Measurements from ENCODE around the gene KHK.

Gene KHK

DNA sequence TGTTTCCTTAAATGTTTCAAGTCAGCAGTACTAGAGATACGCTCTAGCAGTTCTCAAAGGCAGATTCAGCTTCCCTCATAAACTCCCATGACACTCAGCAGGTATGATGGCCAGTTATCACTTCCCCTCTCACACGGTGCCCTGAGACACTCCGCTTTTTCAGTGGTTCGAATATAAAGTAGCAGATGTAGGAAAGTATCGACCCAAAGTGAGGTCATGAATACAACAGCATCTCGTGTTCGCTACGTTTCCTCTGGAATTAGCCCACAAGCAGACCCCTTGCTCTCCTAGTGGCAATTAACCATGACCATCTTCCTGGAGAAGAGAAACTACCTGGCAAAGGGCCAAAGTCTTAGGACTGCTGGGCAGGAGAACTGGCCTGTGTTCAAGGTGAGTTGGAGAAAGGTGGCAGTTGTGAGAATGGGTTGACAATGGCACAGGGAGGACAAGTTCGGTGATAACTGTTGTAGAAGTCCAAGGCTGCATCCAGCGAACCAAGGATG is 44.4 kb upstream of the KHK start:
- no peak overlapping the region for H3K27ac ChIP-seq
- TF ChIP-seq ZFX (IDR thresholded peaks at IDR 0.05) = no peak
- TF ChIP-seq, protein P1, sequence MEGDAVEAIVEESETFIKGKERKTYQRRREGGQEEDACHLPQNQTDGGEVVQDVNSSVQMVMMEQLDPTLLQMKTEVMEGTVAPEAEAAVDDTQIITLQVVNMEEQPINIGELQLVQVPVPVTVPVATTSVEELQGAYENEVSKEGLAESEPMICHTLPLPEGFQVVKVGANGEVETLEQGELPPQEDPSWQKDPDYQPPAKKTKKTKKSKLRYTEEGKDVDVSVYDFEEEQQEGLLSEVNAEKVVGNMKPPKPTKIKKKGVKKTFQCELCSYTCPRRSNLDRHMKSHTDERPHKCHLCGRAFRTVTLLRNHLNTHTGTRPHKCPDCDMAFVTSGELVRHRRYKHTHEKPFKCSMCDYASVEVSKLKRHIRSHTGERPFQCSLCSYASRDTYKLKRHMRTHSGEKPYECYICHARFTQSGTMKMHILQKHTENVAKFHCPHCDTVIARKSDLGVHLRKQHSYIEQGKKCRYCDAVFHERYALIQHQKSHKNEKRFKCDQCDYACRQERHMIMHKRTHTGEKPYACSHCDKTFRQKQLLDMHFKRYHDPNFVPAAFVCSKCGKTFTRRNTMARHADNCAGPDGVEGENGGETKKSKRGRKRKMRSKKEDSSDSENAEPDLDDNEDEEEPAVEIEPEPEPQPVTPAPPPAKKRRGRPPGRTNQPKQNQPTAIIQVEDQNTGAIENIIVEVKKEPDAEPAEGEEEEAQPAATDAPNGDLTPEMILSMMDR (conservative IDR thresholded peaks at IDR 0.05) = no peak

DNA sequence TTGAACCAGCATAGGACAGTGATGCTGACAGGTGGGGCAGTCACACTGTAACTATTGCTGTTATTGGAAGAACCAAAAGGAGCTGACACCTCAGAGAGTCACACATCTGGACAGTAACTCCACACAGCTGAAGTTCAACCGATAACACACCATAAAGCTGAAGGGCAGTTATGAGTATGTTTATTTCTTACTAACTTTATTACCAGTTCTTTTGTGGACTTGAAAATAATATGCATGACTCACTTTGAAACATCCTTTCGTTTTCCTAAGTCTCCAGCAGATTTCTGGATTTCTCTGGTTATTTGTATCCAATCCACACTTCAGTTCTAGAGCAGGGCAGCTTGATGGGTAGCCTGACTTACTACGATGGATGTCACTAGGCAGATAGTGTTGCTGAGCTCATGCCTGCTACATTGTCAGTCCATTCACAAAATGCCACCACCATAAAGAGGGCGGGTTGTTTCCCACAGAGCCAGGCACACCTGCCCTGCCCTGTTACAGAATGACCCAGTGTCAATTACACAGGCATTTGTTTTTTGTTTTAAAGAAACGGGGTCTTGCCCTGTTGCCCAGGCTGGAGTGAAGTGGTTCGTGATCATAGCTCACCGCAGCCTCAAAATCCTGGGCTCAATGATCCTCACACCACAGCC is 43.5 kb upstream of the KHK start:
- H3K27ac ChIP-seq = no peak overlapping the region
- no peak for TF ChIP-seq ZFX (IDR thresholded peaks at IDR 0.05)
- TF ChIP-seq, protein P1 (conservative IDR thresholded peaks at IDR 0.05) = no peak

DNA sequence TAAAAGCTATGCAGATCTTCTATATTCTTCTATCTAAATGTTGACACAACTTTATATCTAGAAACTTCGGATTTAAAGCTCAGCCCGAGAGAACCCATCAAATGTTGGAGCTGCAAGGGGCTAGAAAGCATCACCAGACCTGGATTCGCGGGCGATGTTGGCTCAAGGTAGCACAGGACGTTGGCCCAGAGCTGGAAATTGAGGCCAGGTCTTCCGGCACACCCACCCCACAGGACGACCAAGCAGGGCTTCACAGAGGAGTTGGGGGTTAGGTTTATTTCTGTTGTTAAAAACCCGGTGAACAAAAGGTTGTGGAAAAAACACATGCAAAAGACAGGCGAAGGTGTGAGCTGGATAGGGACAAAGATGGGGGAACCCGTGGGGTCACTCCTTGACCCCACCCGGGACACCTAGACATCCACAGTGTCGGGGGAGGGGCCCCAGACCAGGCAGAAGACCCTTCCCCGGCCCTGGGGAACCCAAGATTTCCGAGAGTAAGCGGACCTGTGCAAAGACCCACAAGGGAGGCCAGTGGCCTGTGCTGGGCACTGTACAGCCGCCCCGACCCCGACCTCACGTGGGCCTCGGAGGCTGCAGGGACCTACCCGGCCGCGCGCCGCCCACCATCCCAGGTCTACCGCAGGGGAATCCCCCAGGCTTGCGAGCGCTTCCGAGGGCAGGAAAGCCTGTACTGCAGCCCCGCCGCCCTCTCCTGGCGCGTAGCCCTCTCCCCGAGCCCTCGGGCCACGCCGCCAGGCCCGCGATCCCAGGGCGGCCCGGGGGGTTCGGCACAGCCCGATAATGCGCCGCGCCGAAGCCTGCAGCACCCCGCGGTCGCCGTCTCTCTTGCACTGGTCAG is 36.9 kb upstream of the KHK start:
- H3K27ac ChIP-seq = peak overlapping the region; percentile 80
- TF ChIP-seq, protein P1 (conservative IDR thresholded peaks at IDR 0.05) = no peak
- peak; percentile 46; the same call in 1 of the 2 replicates for TF ChIP-seq ZFX (IDR thresholded peaks at IDR 0.05)

DNA sequence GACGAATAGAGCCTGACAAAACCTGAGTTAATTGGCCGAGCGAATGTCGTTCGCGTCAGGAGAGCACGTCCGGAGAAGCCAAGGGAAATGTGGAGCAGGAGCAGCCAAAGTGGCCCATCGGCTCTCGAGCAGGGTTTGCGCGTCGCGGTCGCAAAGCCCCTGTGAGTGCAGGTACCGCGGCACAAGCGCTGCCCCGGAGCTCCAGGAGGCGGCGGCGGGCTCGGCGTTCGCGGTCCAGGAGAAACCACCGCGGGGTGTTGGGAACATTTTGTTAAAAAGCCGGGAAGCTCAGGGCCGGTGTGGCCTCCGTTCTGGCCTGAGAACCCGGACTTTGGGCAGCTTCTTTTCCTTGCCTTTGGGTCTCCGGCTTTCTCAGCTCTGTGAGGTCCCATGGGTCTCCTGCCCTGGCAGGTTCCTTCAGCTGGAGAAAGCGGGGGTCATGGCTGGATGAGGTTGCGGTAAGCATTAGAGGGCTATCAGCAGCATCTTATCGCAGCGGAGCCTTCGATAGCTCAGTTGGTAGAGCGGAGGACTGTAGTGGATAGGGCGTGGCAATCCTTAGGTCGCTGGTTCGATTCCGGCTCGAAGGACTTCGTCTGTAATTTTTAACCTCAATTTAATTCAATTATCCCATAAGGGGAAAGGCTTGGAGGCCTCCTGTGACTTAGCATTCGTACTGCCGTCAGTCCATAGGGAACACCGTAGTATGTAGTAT is 36.1 kb upstream of the KHK start:
- peak overlapping the region; percentile 80 for H3K27ac ChIP-seq
- no peak for TF ChIP-seq ZFX (IDR thresholded peaks at IDR 0.05)
- TF ChIP-seq, protein P1 (conservative IDR thresholded peaks at IDR 0.05) = no peak; the same call in 1 of the 2 replicates

DNA sequence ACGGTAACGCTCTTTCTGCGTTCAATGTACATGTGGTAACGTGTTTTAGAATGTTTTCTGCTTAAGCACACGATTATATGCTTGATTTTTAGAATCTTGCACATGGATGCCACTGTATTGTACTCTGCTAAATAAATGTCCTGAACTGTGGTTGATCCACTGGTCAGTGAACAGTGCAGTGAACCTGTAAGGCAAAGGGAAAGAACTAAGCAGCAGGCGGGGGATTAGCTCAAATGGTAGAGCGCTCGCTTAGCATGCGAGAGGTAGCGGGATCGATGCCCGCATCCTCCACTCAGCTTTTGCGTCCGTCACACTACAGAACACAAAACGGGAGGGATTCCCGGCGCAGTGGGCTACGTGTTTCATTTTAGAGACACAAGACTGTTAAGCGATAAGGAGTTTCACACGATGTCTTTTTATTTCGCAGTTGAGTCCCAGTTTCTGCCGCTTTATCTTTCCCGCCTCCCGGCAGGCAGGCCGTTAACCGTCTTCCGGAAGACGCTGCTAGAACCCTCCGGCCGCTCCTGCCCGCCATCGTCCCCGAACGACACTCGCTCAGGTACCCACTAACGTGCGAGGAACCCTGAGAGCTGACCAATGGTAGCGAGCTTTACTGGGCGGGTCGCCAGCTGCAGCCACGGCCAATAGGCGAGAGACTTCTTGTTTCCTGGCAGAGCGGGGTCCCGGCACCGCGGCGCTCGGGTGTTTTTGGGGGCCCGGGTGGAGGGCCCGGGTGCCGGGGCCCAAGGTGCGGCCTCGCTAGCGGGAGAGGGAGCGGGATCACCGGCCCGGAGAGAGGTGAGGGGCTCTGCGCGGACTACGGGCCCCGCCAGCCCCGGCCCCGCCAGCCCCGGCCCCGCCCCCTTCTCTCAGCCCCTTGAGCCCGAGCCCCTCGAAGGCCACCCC is 35.3 kb upstream of the KHK start, which contains the start of gene AGBL5:
TSS of gene AGBL5 (plus strand) at position 673 of the 906 bp plus-strand sequence. CDS start 1,291 bp downstream, outside the sequence.
- peak within 1 kb of the TSS; percentile 80 for H3K27ac ChIP-seq

More for the DNA sequence above, 35.3 kb upstream of the KHK start, which contains the start of gene AGBL5:
- TF ChIP-seq, protein P1 (conservative IDR thresholded peaks at IDR 0.05) = no peak
- TF ChIP-seq ZFX (IDR thresholded peaks at IDR 0.05) = no peak; the same call in none of the 2 replicates

Data from C4-2B (cell line).